HepG2 (cell line): ENCODE measurements around the gene PARM1. TPM values are rescaled to one million over a fixed set of nuclear protein-coding genes. Genes with fewer than 3 reads are reported as not detected.

Experiments used
- ATAC-seq: fragments of 200-7000 bp; cut with Tn5 transposase; 3 replicates; pipeline ENCODE4 v1.9.1; 2020; ENCODE audit warnings: mild to moderate bottlenecking, moderate library complexity
- BruUV-seq: library from RNA; stranded (reverse); fragments of 400-500 nt; replicated peaks from 2 replicates; lab custom pipeline; 2021; lab: Mats Ljungman, UMichigan
- CTCF ChIA-PET: fragments of 300-600 bp; formaldehyde crosslinking; extraction: SDS; loops from one replicate; lab custom pipeline; 2021; ENCODE audit warnings: low total read pairs, inconsistent platforms, low intra/inter-chr PET ratio; lab: Yijun Ruan, JAX
- POLR2A ChIA-PET: fragments of 350-600 bp; sonication (Branson Sonifier 250); formaldehyde crosslinking; loops from one replicate; lab custom pipeline; 2020; ENCODE audit warnings: antibody characterized with exemption, inconsistent platforms; lab: Yijun Ruan, JAX
- DNase-seq: peaks from one replicate; pipeline ENCODE4 v3.0.0-alpha.2; 2015; ENCODE audit warnings: low spot score
- FAIRE-seq: peaks from 3 replicates; lab custom pipeline; 2011; peaks lifted over from hg19 to GRCh38; lab: Jason Lieb, UNC
- H2AFZ ChIP-seq: one replicate; pipeline ENCODE4 v1.6.1; 2011; ENCODE audit warnings: low read length, inconsistent platforms
- H3K27ac ChIP-seq: fragments of 300-600 bp; 3 replicates; pipeline ENCODE4 v1.8.0; 2011; ENCODE audit warnings: mixed run types, mild to moderate bottlenecking, mixed read lengths, low read length, inconsistent platforms; ENCODE audit not compliant: insufficient read depth; ENCODE audit errors: extremely low read length
- H3K27me3 ChIP-seq, 2 experiments: fragments of 200-600 bp in 1 of 2; 2 replicates in 1 of 2; 3 replicates in 1 of 2; pipeline versions ENCODE4 v1.6.0 to v1.8.0; 2011; ENCODE audit warnings: low read length in 2 of 2, mild to moderate bottlenecking in 2 of 2, moderate library complexity in 2 of 2, inconsistent platforms in 1 of 2; ENCODE audit not compliant: insufficient read depth in 2 of 2, control insufficient read depth in 1 of 2
- H3K36me3 ChIP-seq, 2 experiments: fragments of 200-600 bp in 1 of 2; replicated peaks in 1 of 2; 2 replicates in 1 of 2; 3 replicates in 1 of 2; pipeline versions ENCODE4 v1.5.1 to v1.8.0; 2011; ENCODE audit warnings: low read length in 2 of 2, inconsistent platforms in 1 of 2; ENCODE audit not compliant: insufficient read depth in 2 of 2, control insufficient read depth in 1 of 2
- H3K4me1 ChIP-seq: 2 replicates; pipeline ENCODE4 v1.5.1; 2012; ENCODE audit warnings: low read length, inconsistent platforms; ENCODE audit not compliant: insufficient read depth
- H3K4me2 ChIP-seq: 2 replicates; pipeline ENCODE4 v1.6.0; 2011; ENCODE audit warnings: low read depth, low read length, inconsistent platforms
- H3K4me3 ChIP-seq, 3 experiments: fragments of 200-600 bp in 1 of 3; sonication (generic), shearing (Covaris generic) in 1 of 3; replicated peaks in 1 of 3; 2 replicates each; pipeline ENCODE4 v1.5.1; 2011 to 2016; ENCODE audit warnings: low read length in 3 of 3, inconsistent platforms in 2 of 3, low read depth in 2 of 3, mild to moderate bottlenecking in 2 of 3, control low read depth in 1 of 3, mixed read lengths in 1 of 3; ENCODE audit not compliant: insufficient read depth in 1 of 3
- H3K79me2 ChIP-seq: one replicate; pipeline ENCODE4 v1.6.1; 2011; ENCODE audit warnings: low read length, inconsistent platforms; ENCODE audit not compliant: insufficient read depth
- H3K9ac ChIP-seq: 2 replicates; pipeline ENCODE4 v1.6.0; 2011; ENCODE audit warnings: mild to moderate bottlenecking, low read depth, low read length, inconsistent platforms; ENCODE audit not compliant: insufficient read depth
- H3K9me3 ChIP-seq: 2 replicates; pipeline ENCODE4 v1.5.1; 2012; ENCODE audit warnings: mild to moderate bottlenecking, low read length
- H4K20me1 ChIP-seq: 2 replicates; pipeline ENCODE4 v1.6.0; 2011; ENCODE audit warnings: inconsistent platforms, mild to moderate bottlenecking, low read length, moderate library complexity; ENCODE audit not compliant: insufficient read depth
- ATM ChIP-seq: fragments of 450-650 bp; IDR thresholded peaks from 2 replicates; pipeline ENCODE4 v1.7.1; 2017; ENCODE audit warnings: mild to moderate bottlenecking, borderline replicate concordance
- BHLHE40 ChIP-seq: IDR thresholded peaks from 2 replicates; pipeline ENCODE4 v1.6.1; 2011; ENCODE audit warnings: low read length, improper control_type of control experiment
- CBX1 ChIP-seq: IDR thresholded peaks from one replicate; pipeline ENCODE4 v1.6.1; 2016; ENCODE audit warnings: antibody characterized with exemption, low read depth
- GLI4 ChIP-seq: sonication (generic); formaldehyde crosslinking; IDR thresholded peaks from 2 replicates; pipeline ENCODE4 v1.5.1; 2020; ENCODE audit warnings: missing genetic modification reagents, mild to moderate bottlenecking, moderate library complexity, borderline replicate concordance
- HES4 ChIP-seq: sonication (generic); formaldehyde crosslinking; IDR thresholded peaks from 2 replicates; pipeline ENCODE4 v1.9.0; 2021; ENCODE audit warnings: mild to moderate bottlenecking, missing genetic modification reagents, borderline replicate concordance
- HNF1B ChIP-seq: sonication (generic); formaldehyde crosslinking; IDR thresholded peaks from 2 replicates; pipeline ENCODE4 v1.5.1; 2020; ENCODE audit warnings: mild to moderate bottlenecking, moderate library complexity, missing genetic modification reagents
- KMT2B ChIP-seq: IDR thresholded peaks from 2 replicates; pipeline ENCODE4 v1.6.1; 2016; ENCODE audit warnings: missing genetic modification reagents, missing compliant biosample characterization
- LCORL ChIP-seq, 2 experiments: fragments of 450-650 bp in 1 of 2; sonication (generic) in 1 of 2; formaldehyde crosslinking in 1 of 2; IDR thresholded peaks; 2 replicates each; pipeline versions ENCODE4 v1.5.0 to v1.6.1; 2017 to 2020; ENCODE audit warnings: antibody characterized with exemption in 1 of 2, missing genetic modification reagents in 1 of 2
- MAFF ChIP-seq: IDR thresholded peaks from 2 replicates; pipeline ENCODE4 v1.6.1; 2011; ENCODE audit warnings: low read depth, low read length, improper control_type of control experiment
- MAFK ChIP-seq, 2 experiments: IDR thresholded peaks in 1 of 2; conservative IDR thresholded peaks in 1 of 2; 2 replicates each; pipeline ENCODE4 v1.6.1; 2011; ENCODE audit warnings: improper control_type of control experiment in 2 of 2, low read length in 2 of 2
- NAIF1 ChIP-seq: sonication (generic); formaldehyde crosslinking; IDR thresholded peaks from 2 replicates; pipeline ENCODE4 v1.5.0; 2020; ENCODE audit warnings: mild to moderate bottlenecking, missing genetic modification reagents, borderline replicate concordance
- RCOR2 ChIP-seq: IDR thresholded peaks from 2 replicates; pipeline ENCODE4 v1.6.1; 2016; ENCODE audit warnings: missing biosample characterization, missing genetic modification reagents
- SUZ12 ChIP-seq: fragments of 150-350 bp; IDR thresholded peaks from 2 replicates; pipeline ENCODE4 v1.6.1; 2014; ENCODE audit warnings: low read depth, low read length
- ZFP41 ChIP-seq: sonication (generic); formaldehyde crosslinking; IDR thresholded peaks from 2 replicates; pipeline ENCODE4 v1.4.0; 2020; ENCODE audit warnings: mild to moderate bottlenecking, missing genetic modification reagents, borderline replicate concordance
- ZFP62 ChIP-seq: sonication (generic); formaldehyde crosslinking; IDR thresholded peaks from 2 replicates; pipeline ENCODE4 v1.4.0; 2020; ENCODE audit warnings: missing genetic modification reagents
- ZNF552 ChIP-seq: sonication (generic); formaldehyde crosslinking; IDR thresholded peaks from 2 replicates; pipeline ENCODE4 v1.9.0; 2022; ENCODE audit warnings: missing genetic modification reagents, mild to moderate bottlenecking, borderline replicate concordance
- ZNF614 ChIP-seq: IDR thresholded peaks from 2 replicates; pipeline ENCODE4 v1.6.1; 2018; ENCODE audit warnings: missing biosample characterization, missing genetic modification reagents, inconsistent platforms, borderline replicate concordance
- ZSCAN22 ChIP-seq: sonication (generic); formaldehyde crosslinking; IDR thresholded peaks from 2 replicates; pipeline ENCODE4 v1.4.0; 2020; ENCODE audit warnings: mild to moderate bottlenecking, missing genetic modification reagents
- WGBS: methylation state at CpG from one replicate; pipeline ENCODE4 v1.1.6; 2017; ENCODE audit warnings: low lambda C conversion rate; 5-methylcytosine and 5-hydroxymethylcytosine counted together
- in situ Hi-C: cut with HindIII; loops from 2 replicates; pipeline ENCODE4 v1.10.0; 2017; ENCODE audit warnings: low pct_unique_long_range_greater_than_20kb; ENCODE audit not compliant: extremely low pct_ligation_motif_present
- intact Hi-C: fragments of 100-400 bp; cut with micrococcal nuclease; formaldehyde crosslinking; loops from one replicate; pipeline ENCODE4 v1.10.0; 2022; ENCODE audit not compliant: unreplicated experiment
- polyA plus RNA-seq, 8 experiments: library from polyadenylated mRNA; depleted of rRNA in 3 of 8; stranded (reverse) in 7 of 8; unstranded in 1 of 8; fragments of >200 nt; fragmentation: Illumina TruSeq in 4 of 8; extraction: Trizol in 4 of 8; gene quantifications; 2 replicates each; pipeline versions ENCODE4 v1.2.1 to v1.2.3, GENCODE V29; 2011 to 2016; ENCODE audit warnings: low read depth in 4 of 8, missing spikeins in 1 of 8, mixed read lengths in 1 of 8; ENCODE audit not compliant: insufficient read depth in 1 of 8
- total RNA-seq, 5 experiments: library from RNA; depleted of rRNA; stranded (reverse); fragments of >200 nt; fragmentation: Illumina TruSeq; extraction: Trizol; gene quantifications; 2 replicates each; pipeline ENCODE4 v1.2.3, GENCODE V29; 2016; ENCODE audit warnings: low read depth in 1 of 5

Gene PARM1
- total and polyA plus RNA-seq, 2 of the 13 experiments (the other 11 are each of a cell fraction or from before 2014, with no cell fraction given), result not detected

- intact Hi-C loops (no loop called here), in situ Hi-C loops (no loop called here)
- no peak overlapping the region for H3K4me3 ChIP-seq
- no peak for DNase-seq
- H3K27me3 ChIP-seq, result no peaks in the 10 kb centered on the region
- CTCF ChIA-PET, result no interaction called here
- no peak overlapping the region for H3K9ac ChIP-seq
- H4K20me1 ChIP-seq, result no peaks in the 10 kb centered on the region
- WGBS, result 0% methylated on average over 1 of the region's 1 CpG
- no peaks in the 10 kb centered on the region for H3K4me1 ChIP-seq
- H3K36me3 ChIP-seq, result no peaks in the 10 kb centered on the region
- TF ChIP-seq BHLHE40, result no peak
- peak; percentile 90 for TF ChIP-seq MAFF
- TF ChIP-seq MAFK (conservative IDR thresholded peaks at IDR 0.05 in 1 of 2, IDR thresholded peaks at IDR 0.05 in 1 of 2; ENCODE audit: low read length in 2 of 2), result peak; percentile 85 to 92
- TF ChIP-seq, all 625 proteins: peak for 2
- H3K27ac ChIP-seq, result no peak overlapping the region
- H3K9me3 ChIP-seq, result no peaks in the 10 kb centered on the region
- POLR2A ChIA-PET, result no interaction called here
- no peaks in the 10 kb centered on the region for H3K79me2 ChIP-seq
- no peak for ATAC-seq
- FAIRE-seq, result no peak
- no peak overlapping the region for H3K4me2 ChIP-seq
- no TSS peak for BruUV-seq
- H2AFZ ChIP-seq, result no peak overlapping the region
Measured at GRCh38 chr4:75009138-75009537, 76.2 kb downstream of the PARM1 start.

- no TSS peak for BruUV-seq
- ATAC-seq (no peak), DNase-seq (no peak), FAIRE-seq (no peak)
- H3K27ac ChIP-seq, result no peak overlapping the region
- no peak overlapping the region for H2AFZ ChIP-seq
- no peaks in the 10 kb centered on the region for H3K9me3 ChIP-seq
- no peak overlapping the region for H3K9ac ChIP-seq
- 47% methylated on average over 4 of the region's 4 CpGs for WGBS
- no peak overlapping the region for H3K4me2 ChIP-seq
- in situ Hi-C loops (no loop called here), intact Hi-C loops (no loop called here)
- ChIA-PET CTCF (no interaction called here), POLR2A (no interaction called here)
- H3K4me1 ChIP-seq, result no peaks in the 10 kb centered on the region
- no peaks in the 10 kb centered on the region for H4K20me1 ChIP-seq
- H3K79me2 ChIP-seq, result no peaks in the 10 kb centered on the region
- no peaks in the 10 kb centered on the region for H3K36me3 ChIP-seq
- no peaks in the 10 kb centered on the region for H3K27me3 ChIP-seq
- H3K4me3 ChIP-seq, result no peak overlapping the region
- TF ChIP-seq HES4 (CRISPR knock-in tag) (no peak), ZNF614 (CRISPR knock-in tag) (no peak), ZSCAN22 (CRISPR knock-in tag) (no peak), RCOR2 (no peak), ATM (no peak), GLI4 (CRISPR knock-in tag) (no peak), ZFP41 (no peak), KMT2B (CRISPR knock-in tag) (no peak), ZFP62 (CRISPR knock-in tag) (no peak), ZNF552 (CRISPR knock-in tag) (no peak), NAIF1 (CRISPR knock-in tag) (no peak), LCORL (IDR thresholded peaks at IDR 0.05) (no peak), LCORL (CRISPR knock-in tag; IDR thresholded peaks at IDR 0.05) (no peak), CBX1 (no peak), SUZ12 (no peak), HNF1B (CRISPR knock-in tag) (no peak)
Measured at GRCh38 chr4:75011131-75011795, 78.3 kb downstream of the PARM1 start.
